Karpas-422 (cell line): ENCODE data around the gene ZNF248. TPM values are rescaled to one million over a fixed set of nuclear protein-coding genes. Genes with fewer than 3 reads are reported as not detected.
A peak's percentile ranks its signal among the peaks of the same experiment; 100 is the strongest.

ENCODE experiments used
- DNase-seq: peaks from one replicate; pipeline ENCODE4 v3.0.0-alpha.2; 2015
- H2AFZ ChIP-seq: fragments of 200-600 bp; sonication (generic); 2 replicates; pipeline ENCODE4 v1.6.1; 2014; ENCODE audit warnings: antibody characterized with exemption, low read length, mixed read lengths
- H3K27ac ChIP-seq: fragments of 200-600 bp; sonication (generic); 2 replicates; pipeline ENCODE4 v1.5.1; 2014; ENCODE audit warnings: mild to moderate bottlenecking, low read length, moderate library complexity
- H3K27me3 ChIP-seq: fragments of 200-600 bp; sonication (generic); 2 replicates; pipeline ENCODE4 v1.6.1; 2014; ENCODE audit warnings: low read length, mixed read lengths
- H3K36me3 ChIP-seq: fragments of 200-600 bp; sonication (generic); 2 replicates; pipeline ENCODE4 v1.6.1; 2014; ENCODE audit warnings: low read length, mixed read lengths; ENCODE audit not compliant: insufficient read depth
- H3K4me1 ChIP-seq: fragments of 200-600 bp; sonication (generic); 2 replicates; pipeline ENCODE4 v1.6.1; 2014; ENCODE audit warnings: mild to moderate bottlenecking, low read length, mixed read lengths
- H3K4me2 ChIP-seq: fragments of 200-600 bp; sonication (generic); 2 replicates; pipeline ENCODE4 v1.6.1; 2014; ENCODE audit warnings: low read length, low read depth, mild to moderate bottlenecking; ENCODE audit not compliant: poor library complexity, severe bottlenecking
- H3K4me3 ChIP-seq: fragments of 200-600 bp; sonication (generic); 2 replicates; pipeline ENCODE4 v1.5.1; 2014; ENCODE audit warnings: mild to moderate bottlenecking, antibody characterized with exemption, low read length, mixed read lengths
- H3K79me2 ChIP-seq: fragments of 200-600 bp; sonication (generic); 2 replicates; pipeline ENCODE4 v1.6.1; 2014; ENCODE audit warnings: mild to moderate bottlenecking, low read length, mixed read lengths
- H3K9ac ChIP-seq: fragments of 200-600 bp; sonication (generic); 2 replicates; pipeline ENCODE4 v1.6.0; 2014; ENCODE audit warnings: low read length
- H3K9me2 ChIP-seq: fragments of 200-600 bp; sonication (generic), shearing (Covaris generic); replicated peaks from 2 replicates; pipeline ENCODE4 v1.6.0; 2014; ENCODE audit warnings: mild to moderate bottlenecking, low read length, moderate library complexity; ENCODE audit not compliant: insufficient read depth
- H3K9me3 ChIP-seq: fragments of 300-700, 200-600 bp; sonication (generic); 2 replicates; pipeline ENCODE4 v1.6.1; 2014; ENCODE audit warnings: low read length, mixed read lengths
- H4K20me1 ChIP-seq: fragments of 200-600 bp; sonication (generic); 2 replicates; pipeline ENCODE4 v1.6.1; 2014; ENCODE audit warnings: mild to moderate bottlenecking, antibody characterized with exemption, low read length, low read depth; ENCODE audit not compliant: insufficient read depth
- total RNA-seq: library from RNA; depleted of rRNA; stranded (reverse); fragments of >200 nt; shearing (Covaris generic); gene quantifications from 2 replicates; pipeline ENCODE4 v1.2.3, GENCODE V29; 2014; ENCODE audit warnings: low replicate concordance

Gene ZNF248
- total RNA-seq, 1 experiment from 2014 or later, result 17.7 TPM

DNA sequence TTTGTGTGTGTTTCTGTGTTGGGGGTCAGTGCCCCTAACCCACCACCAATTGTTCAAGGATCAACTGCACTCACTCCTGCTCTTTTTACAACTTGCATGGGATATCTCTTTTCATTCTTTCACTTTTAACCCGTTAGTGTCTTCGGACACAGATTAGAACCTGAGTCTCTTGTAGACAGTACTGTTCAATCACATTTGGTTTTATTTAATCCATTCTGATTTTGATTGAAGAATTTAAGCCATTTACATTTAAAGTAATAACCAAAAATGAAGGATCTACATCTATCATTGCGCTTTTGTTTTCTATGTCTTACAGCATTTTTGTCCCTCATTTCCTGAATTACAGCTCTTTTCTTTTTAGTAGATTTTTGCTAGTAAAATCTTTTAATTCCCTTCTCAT, 43.6 kb downstream of the ZNF248 start:
- DNase-seq, result no peak
- Histone ChIP-seq H3K4me2 (no peak overlapping the region), H3K4me1 (no peaks in the 10 kb centered on the region), H3K9ac (no peak overlapping the region), H3K27ac (no peak overlapping the region), H3K36me3 (no peaks in the 10 kb centered on the region), H3K9me3 (peaks cover 30% of the 10 kb centered on the region), H2AFZ (no peak overlapping the region), H3K27me3 (no peaks in the 10 kb centered on the region), H4K20me1 (no peaks in the 10 kb centered on the region), H3K79me2 (no peaks in the 10 kb centered on the region), H3K4me3 (no peak overlapping the region), H3K9me2 (no peaks in the 10 kb centered on the region)

DNA sequence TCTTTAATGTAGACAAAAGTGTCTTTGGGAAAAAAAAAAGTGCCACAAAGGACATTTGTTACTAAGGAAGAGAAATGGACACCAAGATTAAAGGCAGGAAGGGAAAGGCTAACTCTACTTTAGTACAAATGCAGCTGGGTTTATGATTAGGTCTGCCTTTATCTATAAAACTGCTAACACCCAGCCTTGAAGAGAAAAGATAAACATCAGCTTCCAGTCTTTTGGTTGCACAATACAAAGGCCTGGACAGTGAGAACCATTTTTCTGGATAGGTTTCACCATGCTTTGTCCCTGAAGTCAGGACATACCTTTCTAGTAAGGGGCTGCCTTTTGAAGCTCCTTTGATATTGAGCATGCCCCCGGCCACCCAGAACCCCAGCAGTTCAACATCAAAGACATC, 45.1 kb downstream of the ZNF248 start:
- H3K27ac ChIP-seq, result no peak overlapping the region
- H4K20me1 ChIP-seq, result no peaks in the 10 kb centered on the region
- no peak overlapping the region for H3K4me2 ChIP-seq
- DNase-seq, result no peak
- no peak overlapping the region for H3K4me3 ChIP-seq
- H3K27me3 ChIP-seq, result no peaks in the 10 kb centered on the region
- H3K9me3 ChIP-seq, result peaks cover 30% of the 10 kb centered on the region
- no peaks in the 10 kb centered on the region for H3K4me1 ChIP-seq
- H3K9ac ChIP-seq, result no peak overlapping the region
- H3K36me3 ChIP-seq, result no peaks in the 10 kb centered on the region
- H3K79me2 ChIP-seq, result no peaks in the 10 kb centered on the region
- no peak overlapping the region for H2AFZ ChIP-seq
- H3K9me2 ChIP-seq, result no peaks in the 10 kb centered on the region

DNA sequence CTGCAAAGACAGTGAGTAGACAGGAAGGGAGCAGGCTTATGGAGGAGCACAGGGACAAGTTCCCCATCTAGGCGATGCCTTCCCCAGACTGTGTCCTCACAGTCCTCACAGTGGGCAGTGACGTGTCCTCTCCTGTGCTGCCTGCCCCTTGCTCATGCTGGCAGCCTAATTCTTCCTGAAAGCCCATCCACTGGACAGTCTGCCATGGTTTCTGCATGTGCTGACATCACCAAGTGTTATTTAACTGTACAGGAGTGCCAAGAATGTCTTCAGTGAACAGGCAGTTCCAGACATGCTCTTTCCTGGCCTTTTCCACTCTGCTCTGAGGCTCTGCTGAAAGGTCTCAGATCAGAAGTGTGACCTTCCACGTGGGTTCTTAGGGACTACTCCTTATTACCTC, 54.1 kb downstream of the ZNF248 start:
- no peak overlapping the region for H3K4me2 ChIP-seq
- H3K9me2 ChIP-seq, result no peaks in the 10 kb centered on the region
- peak; percentile 26 for DNase-seq
- no peak overlapping the region for H3K9ac ChIP-seq
- H3K4me1 ChIP-seq, result no peaks in the 10 kb centered on the region
- no peaks in the 10 kb centered on the region for H3K79me2 ChIP-seq
- H4K20me1 ChIP-seq, result no peaks in the 10 kb centered on the region
- no peak overlapping the region for H2AFZ ChIP-seq
- no peaks in the 10 kb centered on the region for H3K9me3 ChIP-seq
- H3K4me3 ChIP-seq, result no peak overlapping the region
- no peaks in the 10 kb centered on the region for H3K36me3 ChIP-seq
- no peak overlapping the region for H3K27ac ChIP-seq
- no peaks in the 10 kb centered on the region for H3K27me3 ChIP-seq

DNA sequence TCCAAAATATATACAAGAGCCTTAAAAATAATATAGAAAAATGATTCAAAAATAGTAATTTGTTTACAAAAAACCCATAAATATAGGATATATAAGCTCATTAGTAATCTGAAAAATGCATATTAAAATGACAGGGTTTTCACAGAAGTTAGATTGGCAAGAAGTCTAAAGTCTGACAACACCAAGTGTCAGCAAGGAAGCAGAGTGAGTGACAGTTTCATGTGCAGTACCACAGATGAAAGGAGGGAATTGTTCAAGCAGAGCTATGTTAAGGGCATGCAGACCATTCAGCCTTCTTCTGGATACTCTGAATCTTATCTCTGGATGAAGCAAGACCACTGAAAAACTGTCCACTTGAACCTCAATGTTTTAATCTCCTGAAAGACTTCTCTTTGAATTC, 55.9 kb downstream of the ZNF248 start:
- H2AFZ ChIP-seq, result no peak overlapping the region
- no peaks in the 10 kb centered on the region for H3K27me3 ChIP-seq
- no peak overlapping the region for H3K4me3 ChIP-seq
- DNase-seq, result no peak
- no peak overlapping the region for H3K27ac ChIP-seq
- no peaks in the 10 kb centered on the region for H3K4me1 ChIP-seq
- H3K9me3 ChIP-seq, result peaks cover 3% of the 10 kb centered on the region; the same call in 1 of the 2 replicates
- no peak overlapping the region for H3K4me2 ChIP-seq
- no peak overlapping the region for H3K9ac ChIP-seq
- H3K9me2 ChIP-seq, result no peaks in the 10 kb centered on the region
- no peaks in the 10 kb centered on the region for H3K36me3 ChIP-seq
- no peaks in the 10 kb centered on the region for H4K20me1 ChIP-seq
- H3K79me2 ChIP-seq, result no peaks in the 10 kb centered on the region

DNA sequence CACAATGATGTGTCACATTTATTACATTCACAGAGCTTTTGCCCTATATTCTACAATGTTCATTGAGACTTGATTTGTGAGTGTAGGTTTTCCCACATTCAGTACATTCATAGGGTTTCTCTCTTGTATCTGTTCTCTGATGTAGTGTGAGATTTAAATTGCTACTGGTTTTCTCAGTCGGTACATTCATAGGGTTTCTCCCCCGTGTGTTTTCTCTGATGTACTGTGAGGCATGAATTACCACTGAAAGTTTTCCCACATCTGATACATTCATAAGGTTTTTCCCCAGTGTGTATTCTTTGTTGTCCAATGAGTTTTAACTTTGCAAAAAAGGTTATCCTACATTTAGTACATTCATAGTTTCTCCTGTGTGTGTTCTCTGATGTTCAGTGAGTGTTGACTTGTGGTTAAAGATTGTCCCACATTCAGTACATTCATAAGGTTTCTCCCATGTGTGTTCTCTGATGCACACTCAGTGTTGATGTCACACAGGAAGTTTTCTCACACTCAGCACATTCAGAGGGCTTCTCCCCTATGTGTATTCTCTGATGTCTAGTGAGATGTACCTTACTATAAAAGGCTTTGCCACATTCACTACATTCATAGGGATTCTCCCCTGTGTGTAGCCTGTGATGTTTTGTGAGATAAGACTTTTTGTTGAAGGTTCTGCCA, 63.0 kb downstream of the ZNF248 start:
- peaks cover 23% of the 10 kb centered on the region for H3K9me3 ChIP-seq
- no peak overlapping the region for H3K9ac ChIP-seq
- no peak overlapping the region for H3K27ac ChIP-seq
- H3K4me2 ChIP-seq, result no peak overlapping the region
- no peaks in the 10 kb centered on the region for H3K27me3 ChIP-seq
- H2AFZ ChIP-seq, result no peak overlapping the region
- no peaks in the 10 kb centered on the region for H3K9me2 ChIP-seq
- no peaks in the 10 kb centered on the region for H3K36me3 ChIP-seq
- H4K20me1 ChIP-seq, result no peaks in the 10 kb centered on the region
- peak; percentile 16 for DNase-seq
- H3K4me1 ChIP-seq, result no peaks in the 10 kb centered on the region
- H3K4me3 ChIP-seq, result no peak overlapping the region
- no peaks in the 10 kb centered on the region for H3K79me2 ChIP-seq

DNA sequence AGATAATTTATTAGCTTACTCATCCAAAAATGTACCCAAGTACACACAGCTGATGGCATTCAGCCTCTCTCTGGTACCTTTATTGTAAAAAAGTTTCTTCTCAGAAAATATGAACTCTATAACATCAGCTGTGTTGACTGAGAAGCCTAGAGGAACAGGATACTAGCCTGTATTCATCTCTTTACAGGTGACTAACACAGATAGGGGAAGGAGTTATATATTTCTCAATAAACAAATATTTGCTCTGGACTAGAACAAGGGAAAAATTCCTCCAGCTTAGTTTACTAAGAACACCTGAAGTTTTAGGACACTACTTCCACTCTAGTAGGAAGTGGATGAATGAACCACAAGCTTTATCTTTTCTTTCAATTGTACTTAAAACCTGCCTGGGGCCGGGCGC, 67.8 kb downstream of the ZNF248 start:
- peak; percentile 15 for DNase-seq
- Histone ChIP-seq H3K79me2 (no peaks in the 10 kb centered on the region), H3K4me3 (no peak overlapping the region), H3K9me2 (no peaks in the 10 kb centered on the region), H3K9ac (no peak overlapping the region), H3K4me1 (no peaks in the 10 kb centered on the region), H3K27me3 (no peaks in the 10 kb centered on the region), H2AFZ (no peak overlapping the region), H4K20me1 (no peaks in the 10 kb centered on the region), H3K36me3 (no peaks in the 10 kb centered on the region), H3K9me3 (peaks cover 12% of the 10 kb centered on the region), H3K4me2 (no peak overlapping the region), H3K27ac (no peak overlapping the region)

DNA sequence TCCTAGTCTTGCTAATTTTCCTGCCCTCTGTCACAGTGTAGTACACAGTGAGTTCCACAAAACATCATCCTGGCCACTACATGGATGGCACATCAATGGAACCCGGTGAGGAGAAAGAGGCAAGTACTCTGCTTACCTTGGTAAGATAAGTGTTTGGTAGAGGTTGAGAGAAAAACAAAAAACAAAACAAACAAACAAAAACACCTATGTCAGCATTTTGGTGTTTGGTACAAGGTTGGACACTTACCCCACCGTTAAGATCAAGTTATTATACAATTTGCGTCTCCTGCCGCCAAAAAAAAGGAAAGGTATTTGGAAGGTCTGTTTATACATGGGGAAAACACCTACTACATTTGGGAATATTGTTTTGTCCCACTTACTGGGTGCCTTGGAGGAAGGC, 72.7 kb downstream of the ZNF248 start:
- no peak overlapping the region for H3K4me2 ChIP-seq
- no peak overlapping the region for H3K4me3 ChIP-seq
- H3K27me3 ChIP-seq, result no peaks in the 10 kb centered on the region
- no peak overlapping the region for H3K9ac ChIP-seq
- H4K20me1 ChIP-seq, result no peaks in the 10 kb centered on the region
- no peaks in the 10 kb centered on the region for H3K9me2 ChIP-seq
- no peak for DNase-seq
- H2AFZ ChIP-seq, result no peak overlapping the region
- no peaks in the 10 kb centered on the region; the same call in 1 of the 2 replicates for H3K9me3 ChIP-seq
- no peaks in the 10 kb centered on the region for H3K4me1 ChIP-seq
- no peak overlapping the region for H3K27ac ChIP-seq
- no peaks in the 10 kb centered on the region for H3K79me2 ChIP-seq
- H3K36me3 ChIP-seq, result no peaks in the 10 kb centered on the region

DNA sequence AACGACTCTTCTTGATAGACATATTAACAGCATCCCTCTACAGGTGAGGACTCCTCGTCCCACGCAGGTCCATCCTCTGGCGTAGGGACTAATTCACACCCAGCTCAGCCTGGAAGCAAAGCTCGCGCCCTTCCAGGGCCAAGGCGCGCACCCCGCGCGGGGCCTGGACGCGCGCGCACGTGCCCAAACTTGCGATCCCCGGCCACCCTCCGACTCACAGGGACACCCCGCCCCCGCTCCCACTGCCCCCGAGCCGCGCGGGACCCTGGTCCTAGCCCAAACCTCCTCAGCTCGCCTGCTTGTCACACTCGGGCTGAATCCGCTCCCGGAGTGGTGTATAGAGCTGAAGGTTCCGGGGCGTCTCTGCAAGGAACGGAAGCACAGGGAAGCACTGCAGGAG, 76.9 kb downstream of the ZNF248 start:
- Histone ChIP-seq H3K9ac (no peak overlapping the region), H3K27ac (no peak overlapping the region), H3K27me3 (no peaks in the 10 kb centered on the region), H3K36me3 (no peaks in the 10 kb centered on the region), H3K4me2 (no peak overlapping the region), H2AFZ (no peak overlapping the region), H3K4me3 (no peak overlapping the region), H3K79me2 (no peaks in the 10 kb centered on the region), H3K9me2 (no peaks in the 10 kb centered on the region), H3K4me1 (no peaks in the 10 kb centered on the region), H3K9me3 (no peaks in the 10 kb centered on the region), H4K20me1 (no peaks in the 10 kb centered on the region)
- no peak for DNase-seq
